Measurements from ENCODE around the gene SYS1. TPM values are rescaled to one million over a fixed set of nuclear protein-coding genes. Genes with fewer than 3 reads are reported as not detected.
A peak's percentile ranks its signal among the peaks of the same experiment; 100 is the strongest.

SYS1 gene
- total RNA-seq, 2 donors from 2014 or later = 22.1 to 23.8 TPM

GRCh38 chr20:45402946-45403345 is 40.0 kb downstream of the SYS1 start:
- TF ChIP-seq, protein P1, sequence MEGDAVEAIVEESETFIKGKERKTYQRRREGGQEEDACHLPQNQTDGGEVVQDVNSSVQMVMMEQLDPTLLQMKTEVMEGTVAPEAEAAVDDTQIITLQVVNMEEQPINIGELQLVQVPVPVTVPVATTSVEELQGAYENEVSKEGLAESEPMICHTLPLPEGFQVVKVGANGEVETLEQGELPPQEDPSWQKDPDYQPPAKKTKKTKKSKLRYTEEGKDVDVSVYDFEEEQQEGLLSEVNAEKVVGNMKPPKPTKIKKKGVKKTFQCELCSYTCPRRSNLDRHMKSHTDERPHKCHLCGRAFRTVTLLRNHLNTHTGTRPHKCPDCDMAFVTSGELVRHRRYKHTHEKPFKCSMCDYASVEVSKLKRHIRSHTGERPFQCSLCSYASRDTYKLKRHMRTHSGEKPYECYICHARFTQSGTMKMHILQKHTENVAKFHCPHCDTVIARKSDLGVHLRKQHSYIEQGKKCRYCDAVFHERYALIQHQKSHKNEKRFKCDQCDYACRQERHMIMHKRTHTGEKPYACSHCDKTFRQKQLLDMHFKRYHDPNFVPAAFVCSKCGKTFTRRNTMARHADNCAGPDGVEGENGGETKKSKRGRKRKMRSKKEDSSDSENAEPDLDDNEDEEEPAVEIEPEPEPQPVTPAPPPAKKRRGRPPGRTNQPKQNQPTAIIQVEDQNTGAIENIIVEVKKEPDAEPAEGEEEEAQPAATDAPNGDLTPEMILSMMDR (conservative IDR thresholded peaks at IDR 0.05) = no peak
- Mint-ChIP-seq H3K36me3 (ENCODE audit: low read depth) (peaks cover 26% of the 10 kb centered on the region), H3K4me3 (no peak overlapping the region), H3K4me1 (peaks cover 9% of the 10 kb centered on the region), H3K9me3 (peaks cover 38% of the 10 kb centered on the region), H3K27ac (no peak overlapping the region), H3K27me3 (ENCODE audit: insufficient read depth) (peaks cover 37% of the 10 kb centered on the region)
- H3K36me3 ChIP-seq (ENCODE audit: control insufficient read depth, insufficient read depth, low read length) = peaks cover 11% of the 10 kb centered on the region
- no peak overlapping the region for H3K9ac ChIP-seq (ENCODE audit: extremely low read depth, low read length, poor library complexity, severe bottlenecking)
- no peaks in the 10 kb centered on the region for H3K4me1 ChIP-seq (ENCODE audit: control insufficient read depth, insufficient read depth, low read length)
- H3K27ac ChIP-seq (ENCODE audit: low read depth, low read length) = no peak overlapping the region
- peaks cover 51% of the 10 kb centered on the region for H3K9me3 ChIP-seq (ENCODE audit: control insufficient read depth, low read length)
- no peaks in the 10 kb centered on the region for H3K27me3 ChIP-seq (ENCODE audit: control insufficient read depth, insufficient read depth, low read length, poor library complexity, severe bottlenecking)
- no peak overlapping the region for H3K4me3 ChIP-seq (ENCODE audit: low read length)
- no peak for DNase-seq
- WGBS, 2 experiments (ENCODE audit: insufficient coverage in 1 of 2, insufficient read length in 1 of 2) = 95% methylated on average over 1 of the region's 1 CpG; no CpG with 5 or more reads in 1 of the 2 experiments

GRCh38 chr20:45404438-45404837 is 41.5 kb downstream of the SYS1 start:
- 100% methylated on average over 1 of the region's 1 CpG; no CpG with 5 or more reads in 1 of the 2 experiments for WGBS, 2 experiments (ENCODE audit: insufficient coverage in 1 of 2, insufficient read length in 1 of 2)

DNA sequence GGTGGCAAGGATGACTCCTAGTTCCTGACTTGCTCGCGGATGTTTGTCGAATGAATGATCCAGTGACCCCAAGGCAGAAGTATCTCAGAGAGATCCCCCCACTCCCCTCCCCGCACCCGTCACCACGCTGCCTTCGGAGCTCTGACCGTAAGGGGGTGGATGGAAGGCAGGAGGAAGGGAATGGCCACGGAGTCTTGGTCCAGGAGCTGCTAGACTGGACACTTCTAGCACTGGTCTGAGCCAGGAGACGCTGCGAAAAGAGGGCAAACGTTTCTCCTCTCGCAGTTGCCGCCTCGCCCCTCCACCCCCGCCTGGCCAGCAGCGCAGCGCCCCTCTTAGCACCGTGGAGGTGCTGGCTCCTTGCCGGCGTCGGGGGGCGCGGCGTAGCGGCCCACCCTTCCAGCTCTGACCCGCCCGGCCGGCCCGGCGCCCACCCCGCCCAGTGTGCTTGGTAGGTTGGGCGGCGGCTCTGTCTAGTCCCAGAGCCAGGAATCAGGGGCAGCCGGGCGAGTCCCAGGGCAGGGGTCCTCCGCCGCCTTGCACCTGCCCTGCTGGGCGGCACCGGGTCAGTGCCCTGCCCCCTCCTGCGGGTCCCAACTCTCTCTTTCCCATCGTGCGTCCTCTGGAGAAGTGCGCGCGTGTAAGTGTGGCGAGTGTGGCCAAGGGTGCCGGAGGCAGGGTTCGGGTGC is 42.8 kb downstream of the SYS1 start:
- peaks cover 28% of the 10 kb centered on the region for H3K9me3 ChIP-seq (ENCODE audit: control insufficient read depth, low read length)
- TF ChIP-seq, protein P1 (conservative IDR thresholded peaks at IDR 0.05) = no peak
- Mint-ChIP-seq H3K9me3 (peaks cover 17% of the 10 kb centered on the region), H3K27me3 (ENCODE audit: insufficient read depth) (peaks cover 31% of the 10 kb centered on the region), H3K27ac (no peak overlapping the region), H3K4me1 (peaks cover 11% of the 10 kb centered on the region), H3K36me3 (ENCODE audit: low read depth) (peaks cover 37% of the 10 kb centered on the region), H3K4me3 (peak overlapping the region; percentile 82)
- peak overlapping the region; percentile 94 for H3K4me3 ChIP-seq (ENCODE audit: low read length)
- WGBS, 2 experiments (ENCODE audit: insufficient coverage in 1 of 2, insufficient read length in 1 of 2) = 0 to 5% methylated on average over 6 to 47 of the region's 49 CpGs
- peaks cover 4% of the 10 kb centered on the region for H3K4me1 ChIP-seq (ENCODE audit: control insufficient read depth, insufficient read depth, low read length)
- peak; percentile 70 for DNase-seq
- peak overlapping the region; percentile 95 for H3K9ac ChIP-seq (ENCODE audit: extremely low read depth, low read length, poor library complexity, severe bottlenecking)
- H3K27ac ChIP-seq (ENCODE audit: low read depth, low read length) = no peak overlapping the region
- H3K27me3 ChIP-seq (ENCODE audit: control insufficient read depth, insufficient read depth, low read length, poor library complexity, severe bottlenecking) = no peaks in the 10 kb centered on the region
- H3K36me3 ChIP-seq (ENCODE audit: control insufficient read depth, insufficient read depth, low read length) = peaks cover 38% of the 10 kb centered on the region

More at GRCh38 chr20:45404438-45404837, 41.5 kb downstream of the SYS1 start:
- H3K4me3 Mint-ChIP-seq = peak overlapping the region; percentile 82
- H3K9me3 Mint-ChIP-seq = peaks cover 30% of the 10 kb centered on the region
- TF ChIP-seq, protein P1 (conservative IDR thresholded peaks at IDR 0.05) = no peak
- peaks cover 11% of the 10 kb centered on the region for H3K4me1 Mint-ChIP-seq
- peaks cover 32% of the 10 kb centered on the region for H3K36me3 Mint-ChIP-seq (ENCODE audit: low read depth)
- Histone ChIP-seq H3K27ac (ENCODE audit: low read depth, low read length) (no peak overlapping the region), H3K4me1 (ENCODE audit: control insufficient read depth, insufficient read depth, low read length) (peaks cover 4% of the 10 kb centered on the region), H3K27me3 (ENCODE audit: control insufficient read depth, insufficient read depth, low read length, poor library complexity, severe bottlenecking) (no peaks in the 10 kb centered on the region), H3K36me3 (ENCODE audit: control insufficient read depth, insufficient read depth, low read length) (peaks cover 25% of the 10 kb centered on the region), H3K4me3 (ENCODE audit: low read length) (no peak overlapping the region), H3K9me3 (ENCODE audit: control insufficient read depth, low read length) (peaks cover 41% of the 10 kb centered on the region), H3K9ac (ENCODE audit: extremely low read depth, low read length, poor library complexity, severe bottlenecking) (no peak overlapping the region)
- no peak for DNase-seq
- no peak overlapping the region for H3K27ac Mint-ChIP-seq
- H3K27me3 Mint-ChIP-seq (ENCODE audit: insufficient read depth) = peaks cover 33% of the 10 kb centered on the region
